Chondrocyte (in vitro differentiated cells): ENCODE measurements around the gene FASLG. TPM values are rescaled to one million over a fixed set of nuclear protein-coding genes. Genes with fewer than 3 reads are reported as not detected.

Experiments
- DNase-seq: peaks from one replicate; pipeline ENCODE4 v3.0.0; 2021; ENCODE audit warnings: mixed read lengths, low spot score
- H3K27ac Mint-ChIP-seq: one replicate; pipeline ENCODE4 v1.8.0; 2021; ENCODE audit warnings: mild to moderate bottlenecking, moderate library complexity, mixed read lengths; ENCODE audit not compliant: unreplicated experiment
- H3K27me3 Mint-ChIP-seq: 2 replicates; pipeline ENCODE4 v1.8.0; 2021; ENCODE audit warnings: low read depth, mixed read lengths
- H3K36me3 Mint-ChIP-seq: 2 replicates; pipeline ENCODE4 v1.8.0; 2021; ENCODE audit warnings: low read depth, mixed read lengths
- H3K4me1 Mint-ChIP-seq: 2 replicates; pipeline ENCODE4 v1.8.0; 2021; ENCODE audit warnings: low read depth, mild to moderate bottlenecking, mixed read lengths
- H3K4me3 Mint-ChIP-seq: one replicate; pipeline ENCODE4 v1.8.0; 2021; ENCODE audit warnings: mild to moderate bottlenecking, moderate library complexity, mixed read lengths; ENCODE audit not compliant: unreplicated experiment
- H3K9me3 Mint-ChIP-seq: 2 replicates; pipeline ENCODE4 v1.8.0; 2021; ENCODE audit warnings: low read depth, mixed read lengths
- CTCF ChIP-seq: fragments of 200-600 bp; sonication (generic); IDR thresholded peaks from 2 replicates; pipeline ENCODE4 v1.5.0; 2021; ENCODE audit warnings: antibody characterized with exemption, mild to moderate bottlenecking, moderate library complexity
- total RNA-seq: library from RNA; stranded (reverse); gene quantifications from 3 replicates; pipeline ENCODE4 v1.2.1, GENCODE V29; 2021

The FASLG gene
- total RNA-seq, 1 donor from 2014 or later = not detected

- Mint-ChIP-seq H3K4me1 (peaks cover 5% of the 10 kb centered on the region), H3K27ac (no peak overlapping the region), H3K4me3 (no peak overlapping the region), H3K36me3 (no peaks in the 10 kb centered on the region), H3K9me3 (no peaks in the 10 kb centered on the region), H3K27me3 (no peaks in the 10 kb centered on the region)
- TF ChIP-seq CTCF = no peak
- no peak for DNase-seq
Observed at GRCh38 chr1:172697534-172698002, 38.7 kb downstream of the FASLG start.

GRCh38 chr1:172698224-172698623 is 39.3 kb downstream of the FASLG start:
- no peak for TF ChIP-seq CTCF
- DNase-seq = no peak
- Mint-ChIP-seq H3K27me3 (no peaks in the 10 kb centered on the region), H3K27ac (no peak overlapping the region), H3K4me1 (peaks cover 5% of the 10 kb centered on the region), H3K4me3 (no peak overlapping the region), H3K9me3 (no peaks in the 10 kb centered on the region), H3K36me3 (no peaks in the 10 kb centered on the region)

GRCh38 chr1:172699111-172699510 is 40.2 kb downstream of the FASLG start:
- Mint-ChIP-seq H3K27ac (no peak overlapping the region), H3K36me3 (no peaks in the 10 kb centered on the region), H3K27me3 (no peaks in the 10 kb centered on the region), H3K9me3 (no peaks in the 10 kb centered on the region), H3K4me1 (peaks cover 5% of the 10 kb centered on the region), H3K4me3 (no peak overlapping the region)
- DNase-seq = no peak
- TF ChIP-seq CTCF = no peak

- H3K4me3 Mint-ChIP-seq = no peak overlapping the region
- no peak overlapping the region for H3K27ac Mint-ChIP-seq
- H3K36me3 Mint-ChIP-seq = no peaks in the 10 kb centered on the region
- TF ChIP-seq CTCF = no peak
- DNase-seq = no peak
- H3K27me3 Mint-ChIP-seq = no peaks in the 10 kb centered on the region
- H3K4me1 Mint-ChIP-seq = peaks cover 5% of the 10 kb centered on the region
- H3K9me3 Mint-ChIP-seq = no peaks in the 10 kb centered on the region
Observed at GRCh38 chr1:172699695-172700227, 40.9 kb downstream of the FASLG start.

- H3K9me3 Mint-ChIP-seq = no peaks in the 10 kb centered on the region
- TF ChIP-seq CTCF = no peak
- no peaks in the 10 kb centered on the region for H3K36me3 Mint-ChIP-seq
- no peak overlapping the region for H3K27ac Mint-ChIP-seq
- no peak overlapping the region for H3K4me3 Mint-ChIP-seq
- H3K4me1 Mint-ChIP-seq = peaks cover 5% of the 10 kb centered on the region
- H3K27me3 Mint-ChIP-seq = no peaks in the 10 kb centered on the region
- DNase-seq = no peak
Observed at GRCh38 chr1:172700556-172700955, 41.7 kb downstream of the FASLG start.
